RWPE2 (cell line): Measurements from ENCODE around the gene CACNG3.
"Not testable (repeated sequence)": the region's sequence is repeated elsewhere in the genome, so short reads cannot be mapped to it uniquely, and the experiment has no call there.

Experiments
- ATAC-seq: fragments of 200-7000 bp; cut with Tn5 transposase; 3 replicates; pipeline ENCODE4 v1.9.1; 2021; ENCODE audit warnings: low read depth
- DNase-seq: peaks from one replicate; pipeline ENCODE4 v3.0.0-alpha.2; 2020; ENCODE audit warnings: low spot score
- H3K27ac ChIP-seq: fragments of 450-650 bp; 2 replicates; pipeline ENCODE4 v1.5.1; 2017; ENCODE audit warnings: mild to moderate bottlenecking; ENCODE audit not compliant: poor library complexity, severe bottlenecking
- H3K27me3 ChIP-seq: fragments of 250-450 bp; sonication (Bioruptor Pico); 2 replicates; pipeline ENCODE4 v1.5.1; 2021; ENCODE audit warnings: mild to moderate bottlenecking, moderate library complexity; ENCODE audit not compliant: insufficient read depth, poor library complexity, severe bottlenecking
- H3K36me3 ChIP-seq: fragments of 250-450 bp; sonication (Bioruptor Pico); 2 replicates; pipeline ENCODE4 v1.5.1; 2020; ENCODE audit warnings: low read depth, mild to moderate bottlenecking, moderate library complexity
- H3K4me1 ChIP-seq: fragments of 250-450 bp; sonication (Bioruptor Pico); 2 replicates; pipeline ENCODE4 v1.5.1; 2021; ENCODE audit warnings: mild to moderate bottlenecking, moderate library complexity; ENCODE audit not compliant: insufficient read depth, poor library complexity, severe bottlenecking
- H3K4me3 ChIP-seq: fragments of 250-450 bp; sonication (Bioruptor Pico); 2 replicates; pipeline ENCODE4 v1.5.1; 2021; ENCODE audit warnings: mild to moderate bottlenecking, moderate library complexity; ENCODE audit not compliant: severe bottlenecking
- H3K9me3 ChIP-seq: fragments of 250-450 bp; sonication (Bioruptor Pico); 2 replicates; pipeline ENCODE4 v1.5.1; 2021; ENCODE audit warnings: mild to moderate bottlenecking, moderate library complexity; ENCODE audit not compliant: severe bottlenecking
- TF ChIP-seq, protein P1 (sequence below): fragments of 450-650 bp; IDR thresholded peaks from one replicate; pipeline ENCODE4 v1.5.1; 2017; ENCODE audit warnings: mild to moderate bottlenecking, moderate library complexity; ENCODE audit not compliant: poor library complexity, severe bottlenecking

Gene CACNG3

DNA sequence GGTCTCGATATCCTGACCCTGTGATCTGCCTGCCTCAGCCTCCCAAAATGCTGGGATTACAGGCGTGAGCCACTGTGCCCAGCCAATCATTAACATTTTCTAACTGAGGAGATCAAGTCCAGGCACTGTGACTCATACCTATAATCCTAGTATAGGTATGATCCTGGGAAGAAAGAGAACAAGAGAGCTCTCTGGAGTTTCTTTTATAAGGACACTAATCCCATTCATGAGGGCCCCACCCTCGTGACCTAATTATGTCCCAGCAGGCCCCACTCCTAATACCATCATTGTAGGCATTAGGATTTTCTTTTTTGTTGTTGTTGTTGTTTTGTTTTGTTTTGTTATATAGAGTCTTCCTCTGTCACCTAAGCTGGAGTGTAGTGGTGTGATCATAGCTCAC lies 80.4 kb downstream of the CACNG3 start:
- Histone ChIP-seq H3K4me1 (no peaks in the 10 kb centered on the region), H3K27ac (no peak overlapping the region), H3K9me3 (no peaks in the 10 kb centered on the region), H3K27me3 (no peaks in the 10 kb centered on the region), H3K4me3 (no peak overlapping the region), H3K36me3 (no peaks in the 10 kb centered on the region)
- TF ChIP-seq, protein P1, sequence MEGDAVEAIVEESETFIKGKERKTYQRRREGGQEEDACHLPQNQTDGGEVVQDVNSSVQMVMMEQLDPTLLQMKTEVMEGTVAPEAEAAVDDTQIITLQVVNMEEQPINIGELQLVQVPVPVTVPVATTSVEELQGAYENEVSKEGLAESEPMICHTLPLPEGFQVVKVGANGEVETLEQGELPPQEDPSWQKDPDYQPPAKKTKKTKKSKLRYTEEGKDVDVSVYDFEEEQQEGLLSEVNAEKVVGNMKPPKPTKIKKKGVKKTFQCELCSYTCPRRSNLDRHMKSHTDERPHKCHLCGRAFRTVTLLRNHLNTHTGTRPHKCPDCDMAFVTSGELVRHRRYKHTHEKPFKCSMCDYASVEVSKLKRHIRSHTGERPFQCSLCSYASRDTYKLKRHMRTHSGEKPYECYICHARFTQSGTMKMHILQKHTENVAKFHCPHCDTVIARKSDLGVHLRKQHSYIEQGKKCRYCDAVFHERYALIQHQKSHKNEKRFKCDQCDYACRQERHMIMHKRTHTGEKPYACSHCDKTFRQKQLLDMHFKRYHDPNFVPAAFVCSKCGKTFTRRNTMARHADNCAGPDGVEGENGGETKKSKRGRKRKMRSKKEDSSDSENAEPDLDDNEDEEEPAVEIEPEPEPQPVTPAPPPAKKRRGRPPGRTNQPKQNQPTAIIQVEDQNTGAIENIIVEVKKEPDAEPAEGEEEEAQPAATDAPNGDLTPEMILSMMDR = no peak
- ATAC-seq (no peak), DNase-seq (no peak)

DNA sequence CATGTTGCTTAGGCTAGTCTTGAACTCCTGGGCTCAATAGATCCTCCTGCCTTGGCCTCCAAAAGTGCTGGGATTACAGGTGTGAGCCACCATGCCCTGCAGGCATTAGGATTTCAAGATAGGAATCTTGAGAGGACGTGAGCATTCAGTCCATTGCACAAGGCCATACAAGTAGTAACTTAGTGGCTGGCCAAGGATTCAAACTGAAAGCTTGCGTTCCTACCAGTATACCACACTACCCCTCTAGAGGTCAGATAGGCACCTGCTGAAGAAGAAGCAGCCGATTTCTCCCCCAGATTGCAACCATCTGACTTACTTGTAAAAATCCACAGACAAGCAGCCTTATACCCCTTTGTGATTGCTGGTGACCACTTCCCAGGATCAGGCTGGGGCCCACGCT lies 80.9 kb downstream of the CACNG3 start:
- Histone ChIP-seq H3K36me3 (no peaks in the 10 kb centered on the region), H3K4me3 (no peak overlapping the region), H3K27ac (no peak overlapping the region), H3K4me1 (no peaks in the 10 kb centered on the region), H3K27me3 (no peaks in the 10 kb centered on the region), H3K9me3 (no peaks in the 10 kb centered on the region)
- TF ChIP-seq, protein P1 = no peak
- ATAC-seq (no peak), DNase-seq (no peak)

DNA sequence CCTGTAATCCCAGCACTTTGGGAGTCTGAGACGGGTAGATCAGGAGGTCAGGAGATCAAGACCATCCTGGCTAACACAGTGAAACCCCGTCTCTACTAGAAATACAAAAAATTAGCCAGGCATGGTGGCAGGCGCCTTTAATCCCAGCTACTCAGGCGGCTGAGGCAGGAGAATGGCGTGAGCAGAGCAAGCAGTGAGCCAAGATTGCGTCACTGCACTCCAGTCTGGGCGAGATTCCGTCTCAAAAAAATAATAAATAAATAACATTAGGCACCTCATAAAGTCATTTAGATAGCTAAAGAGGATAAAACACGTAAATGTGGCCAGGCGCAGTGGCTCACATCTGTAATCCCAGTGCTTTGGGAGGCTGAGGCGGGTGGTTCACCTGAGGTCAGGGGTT lies 87.7 kb downstream of the CACNG3 start:
- not testable (repeated sequence) for ATAC-seq, H3K4me1 ChIP-seq, H3K36me3 ChIP-seq, H3K27me3 ChIP-seq, H3K27ac ChIP-seq, DNase-seq, H3K4me3 ChIP-seq, H3K9me3 ChIP-seq

DNA sequence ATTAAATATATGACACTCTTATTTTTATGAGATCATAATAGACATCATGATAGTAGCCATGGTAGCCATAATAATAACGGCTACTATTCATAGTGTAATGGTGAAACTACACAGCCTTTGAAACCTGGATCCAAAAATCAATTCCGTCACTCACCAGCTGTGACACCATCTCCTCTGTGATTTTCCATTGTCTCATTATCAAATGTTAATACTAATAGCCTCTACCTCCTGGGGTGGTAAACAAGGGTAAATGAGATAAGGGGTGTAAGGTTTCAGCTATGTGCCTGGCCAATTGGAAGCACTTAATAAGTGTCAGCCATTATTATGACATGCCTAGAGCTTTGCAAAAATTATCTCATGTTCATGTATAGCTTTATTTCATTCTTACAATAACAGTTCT lies 88.6 kb downstream of the CACNG3 start:
- no peak overlapping the region for H3K27ac ChIP-seq
- no peak for DNase-seq

DNA sequence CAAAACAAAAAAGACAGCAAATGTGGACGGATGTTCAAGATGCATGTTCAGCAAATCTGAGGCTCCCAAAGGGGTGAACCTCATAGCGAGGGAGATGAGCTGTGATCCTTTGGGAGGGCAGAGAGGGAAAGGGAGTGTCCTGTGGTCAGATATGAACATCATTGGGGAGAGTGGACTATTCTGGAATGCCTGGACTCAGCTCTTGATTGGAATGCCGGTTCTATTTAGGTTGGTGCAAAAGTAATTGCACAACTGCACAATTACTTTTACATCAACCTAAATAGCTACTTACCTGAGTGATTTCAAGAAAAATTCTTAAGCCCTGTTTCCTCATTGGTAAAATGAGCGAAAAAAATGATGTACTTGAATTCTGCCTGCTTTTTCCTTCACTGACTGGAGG lies 89.6 kb downstream of the CACNG3 start:
- H3K4me1 ChIP-seq = no peaks in the 10 kb centered on the region
- no peak overlapping the region for H3K27ac ChIP-seq
- ATAC-seq (no peak), DNase-seq (no peak)
- H3K4me3 ChIP-seq = no peak overlapping the region
- H3K36me3 ChIP-seq = no peaks in the 10 kb centered on the region
- H3K9me3 ChIP-seq = no peaks in the 10 kb centered on the region
- TF ChIP-seq, protein P1 = no peak
- H3K27me3 ChIP-seq = no peaks in the 10 kb centered on the region

More for the DNA sequence above, 88.6 kb downstream of the CACNG3 start:
- Histone ChIP-seq H3K36me3 (no peaks in the 10 kb centered on the region), H3K9me3 (no peaks in the 10 kb centered on the region), H3K4me3 (no peak overlapping the region), H3K4me1 (no peaks in the 10 kb centered on the region), H3K27me3 (no peaks in the 10 kb centered on the region)
- TF ChIP-seq, protein P1 = no peak
- ATAC-seq = no peak
